Astrocyte (in vitro differentiated cells and primary cell): ENCODE measurements around the gene KRTAP9-8. TPM values are rescaled to one million over a fixed set of nuclear protein-coding genes. Genes with fewer than 3 reads are reported as not detected.

Experiments
- DNase-seq: peaks from one replicate; pipeline ENCODE4 v3.0.0-alpha.2; 2010; ENCODE audit warnings: low read depth
- FAIRE-seq: peaks from 2 replicates; lab custom pipeline; 2011; peaks lifted over from hg19 to GRCh38; lab: Jason Lieb, UNC
- H2AFZ ChIP-seq: 2 replicates; pipeline ENCODE4 v1.6.0; 2012; ENCODE audit warnings: low read depth, low read length, inconsistent platforms
- H3K27ac ChIP-seq: 2 replicates; pipeline ENCODE4 v1.5.1; 2011; ENCODE audit warnings: low read depth, low read length, inconsistent platforms
- H3K27me3 ChIP-seq: 2 replicates; pipeline ENCODE4 v1.6.0; 2011; ENCODE audit warnings: low read length, inconsistent platforms; ENCODE audit not compliant: insufficient read depth
- H3K36me3 ChIP-seq: 2 replicates; pipeline ENCODE4 v1.5.1; 2011; ENCODE audit warnings: low read length, inconsistent platforms; ENCODE audit not compliant: insufficient read depth
- H3K4me1 ChIP-seq: 2 replicates; pipeline ENCODE4 v1.5.1; 2011; ENCODE audit warnings: low read length, inconsistent platforms; ENCODE audit not compliant: insufficient read depth
- H3K4me2 ChIP-seq: 2 replicates; pipeline ENCODE4 v1.6.0; 2012; ENCODE audit warnings: low read length, inconsistent platforms
- H3K4me3 ChIP-seq: 2 replicates; pipeline ENCODE4 v1.5.1; 2011; ENCODE audit warnings: low read depth, mild to moderate bottlenecking, low read length, inconsistent platforms; ENCODE audit not compliant: insufficient read depth
- H3K79me2 ChIP-seq: 2 replicates; pipeline ENCODE4 v1.6.0; 2012; ENCODE audit warnings: mild to moderate bottlenecking, low read length, inconsistent platforms; ENCODE audit not compliant: insufficient read depth
- H3K9ac ChIP-seq: 2 replicates; pipeline ENCODE4 v1.6.0; 2012; ENCODE audit warnings: mild to moderate bottlenecking, low read length, inconsistent platforms
- H3K9me3 ChIP-seq: 2 replicates; pipeline ENCODE4 v1.5.1; 2012; ENCODE audit warnings: low read depth, mild to moderate bottlenecking, low read length, inconsistent platforms; ENCODE audit not compliant: insufficient read depth
- H4K20me1 ChIP-seq: 2 replicates; pipeline ENCODE4 v1.6.0; 2012; ENCODE audit warnings: low read length, inconsistent platforms; ENCODE audit not compliant: insufficient read depth
- H3K27ac Mint-ChIP-seq: one replicate; pipeline ENCODE4 v1.8.0; 2021; ENCODE audit warnings: mild to moderate bottlenecking, mixed read lengths; ENCODE audit not compliant: unreplicated experiment
- H3K27me3 Mint-ChIP-seq: one replicate; pipeline ENCODE4 v1.8.0; 2021; ENCODE audit warnings: low read depth, mixed read lengths; ENCODE audit not compliant: unreplicated experiment
- H3K36me3 Mint-ChIP-seq: one replicate; pipeline ENCODE4 v1.8.0; 2021; ENCODE audit warnings: low read depth, mixed read lengths; ENCODE audit not compliant: unreplicated experiment
- H3K4me1 Mint-ChIP-seq: one replicate; pipeline ENCODE4 v1.8.0; 2021; ENCODE audit warnings: low read depth, mixed read lengths; ENCODE audit not compliant: unreplicated experiment
- H3K4me3 Mint-ChIP-seq: one replicate; pipeline ENCODE4 v1.8.0; 2021; ENCODE audit warnings: mild to moderate bottlenecking, moderate library complexity, mixed read lengths; ENCODE audit not compliant: unreplicated experiment
- H3K9me3 Mint-ChIP-seq: one replicate; pipeline ENCODE4 v1.8.0; 2021; ENCODE audit warnings: mild to moderate bottlenecking, mixed read lengths; ENCODE audit not compliant: unreplicated experiment
- CTCF ChIP-seq: IDR thresholded peaks from 2 replicates; pipeline ENCODE4 v1.5.1; 2011; ENCODE audit warnings: low read depth, mild to moderate bottlenecking, inconsistent platforms, low read length, moderate library complexity; ENCODE audit not compliant: insufficient read depth
- EZH2 ChIP-seq: IDR thresholded peaks from 2 replicates; pipeline ENCODE4 v1.6.1; 2012; ENCODE audit warnings: mild to moderate bottlenecking, low read length, inconsistent platforms; ENCODE audit not compliant: insufficient read depth
- total RNA-seq: library from RNA; stranded (reverse); gene quantifications from 2 replicates; pipeline ENCODE4 v1.2.1, GENCODE V29; 2021

Gene KRTAP9-8
- total RNA-seq, 1 donor from 2014 or later = not detected

DNA sequence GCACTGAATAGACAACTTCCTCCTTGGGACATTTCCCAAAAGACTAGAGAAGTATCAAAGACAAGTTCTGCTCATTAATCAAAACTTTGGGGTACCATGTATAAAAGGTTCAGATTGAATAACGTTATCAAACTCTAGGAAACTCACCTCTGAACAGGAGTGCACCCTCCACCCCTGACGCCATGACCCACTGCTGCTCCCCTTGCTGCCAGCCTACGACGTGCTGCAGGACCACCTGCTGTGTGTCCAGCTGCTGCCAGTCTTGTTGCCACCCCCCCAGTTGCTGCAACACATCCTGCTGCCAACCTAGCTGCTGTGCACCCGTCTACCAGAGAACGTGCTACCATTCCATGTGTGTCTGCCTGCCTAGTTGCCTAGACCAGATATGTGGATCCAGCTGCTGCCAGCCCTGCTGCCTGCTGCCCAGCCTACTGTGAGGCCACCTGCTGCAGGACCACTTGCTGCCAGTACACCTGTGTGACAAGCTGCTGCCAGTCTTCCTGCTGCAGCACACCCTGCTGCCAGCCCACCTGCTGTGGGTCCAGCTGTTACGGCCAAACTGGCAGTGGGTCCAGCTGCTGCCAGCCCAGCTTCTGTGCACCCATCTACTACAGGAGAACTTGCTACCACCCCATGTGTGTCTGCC is 25.2 kb upstream of the KRTAP9-8 start:
- Mint-ChIP-seq H3K36me3 (peaks cover 2% of the 10 kb centered on the region), H3K27ac (no peak overlapping the region), H3K4me3 (no peak overlapping the region), H3K27me3 (peaks cover 16% of the 10 kb centered on the region), H3K4me1 (no peaks in the 10 kb centered on the region), H3K9me3 (peaks cover 3% of the 10 kb centered on the region)
- H3K4me3 ChIP-seq = no peak overlapping the region
- no peaks in the 10 kb centered on the region for H3K36me3 ChIP-seq
- no peaks in the 10 kb centered on the region for H3K9me3 ChIP-seq
- DNase-seq (no peak), FAIRE-seq (no peak)
- TF ChIP-seq EZH2 (no peak), CTCF (no peak)
- no peak overlapping the region for H3K4me2 ChIP-seq
- H2AFZ ChIP-seq = no peak overlapping the region
- no peaks in the 10 kb centered on the region for H3K27me3 ChIP-seq
- H3K9ac ChIP-seq = no peak overlapping the region
- no peaks in the 10 kb centered on the region for H4K20me1 ChIP-seq
- H3K27ac ChIP-seq = no peak overlapping the region
- H3K79me2 ChIP-seq = no peaks in the 10 kb centered on the region
- H3K4me1 ChIP-seq = no peaks in the 10 kb centered on the region

- H3K36me3 ChIP-seq = no peaks in the 10 kb centered on the region
- TF ChIP-seq EZH2 (no peak), CTCF (no peak)
- H3K9ac ChIP-seq = no peak overlapping the region
- no peak overlapping the region for H3K27ac Mint-ChIP-seq
- H3K27ac ChIP-seq = no peak overlapping the region
- peaks cover 10% of the 10 kb centered on the region for H3K9me3 Mint-ChIP-seq
- H3K4me3 Mint-ChIP-seq = no peak overlapping the region
- peaks cover 11% of the 10 kb centered on the region for H3K27me3 Mint-ChIP-seq
- H3K79me2 ChIP-seq = no peaks in the 10 kb centered on the region
- no peak overlapping the region for H3K4me2 ChIP-seq
- no peaks in the 10 kb centered on the region for H3K9me3 ChIP-seq
- no peak overlapping the region for H2AFZ ChIP-seq
- H3K4me1 Mint-ChIP-seq = no peaks in the 10 kb centered on the region
- H3K4me3 ChIP-seq = no peak overlapping the region
- H3K36me3 Mint-ChIP-seq = peaks cover 2% of the 10 kb centered on the region
- no peaks in the 10 kb centered on the region for H3K27me3 ChIP-seq
- no peaks in the 10 kb centered on the region for H3K4me1 ChIP-seq
- no peak for FAIRE-seq
- H4K20me1 ChIP-seq = no peaks in the 10 kb centered on the region
- DNase-seq = no peak
These were observed 22.1 kb upstream of the KRTAP9-8 start for GRCh38 chr17:41215681-41216080.

DNA sequence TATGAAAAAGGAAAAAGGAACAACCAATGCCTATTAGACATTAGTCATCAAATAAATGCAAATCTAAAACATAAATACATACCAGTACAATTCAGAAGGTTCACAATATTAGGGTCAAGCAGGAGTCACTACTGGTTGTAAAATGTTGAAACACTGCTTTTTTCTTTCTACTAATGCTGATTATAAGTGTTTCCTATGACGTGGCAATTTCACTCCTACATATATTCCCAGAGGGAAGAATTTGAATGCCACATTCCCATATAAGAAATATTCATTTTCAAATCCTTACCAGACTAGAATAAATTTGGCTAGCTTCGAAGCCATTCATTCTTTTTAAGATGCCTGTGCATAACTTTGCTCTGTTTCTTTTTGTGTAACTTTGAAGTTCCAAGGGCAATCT is 14.0 kb upstream of the KRTAP9-8 start:
- DNase-seq (no peak), FAIRE-seq (no peak)
- H3K36me3 ChIP-seq = no peaks in the 10 kb centered on the region
- no peak overlapping the region for H3K27ac Mint-ChIP-seq
- no peaks in the 10 kb centered on the region for H3K36me3 Mint-ChIP-seq
- H3K4me1 ChIP-seq = no peaks in the 10 kb centered on the region
- no peak for TF ChIP-seq EZH2
- no peak for TF ChIP-seq CTCF
- no peaks in the 10 kb centered on the region for H3K79me2 ChIP-seq
- no peaks in the 10 kb centered on the region for H3K27me3 ChIP-seq
- no peak overlapping the region for H3K4me3 ChIP-seq
- H3K9me3 ChIP-seq = no peaks in the 10 kb centered on the region
- H3K4me2 ChIP-seq = no peak overlapping the region
- no peak overlapping the region for H2AFZ ChIP-seq
- peaks cover 5% of the 10 kb centered on the region for H3K27me3 Mint-ChIP-seq
- H4K20me1 ChIP-seq = no peaks in the 10 kb centered on the region
- no peak overlapping the region for H3K9ac ChIP-seq
- H3K4me3 Mint-ChIP-seq = no peak overlapping the region
- no peaks in the 10 kb centered on the region for H3K4me1 Mint-ChIP-seq
- H3K9me3 Mint-ChIP-seq = peaks cover 8% of the 10 kb centered on the region
- no peak overlapping the region for H3K27ac ChIP-seq
